Right forelimb (tissue), 1 donor: ENCODE data around the gene VAX1.

ENCODE experiments used
- DNase-seq: peaks from one replicate; pipeline ENCODE4 v3.0.0-alpha.2; 2018

VAX1 gene

GRCh38 chr10:117163954-117164548, 26.0 kb upstream of the VAX1 start:
- no peak for DNase-seq

GRCh38 chr10:117163061-117163953, 25.2 kb upstream of the VAX1 start:
- no peak for DNase-seq

GRCh38 chr10:117162093-117163060, 24.3 kb upstream of the VAX1 start:
- DNase-seq = no peak

- DNase-seq = no peak
Observed at GRCh38 chr10:117161386-117162033, 23.4 kb upstream of the VAX1 start.

DNA sequence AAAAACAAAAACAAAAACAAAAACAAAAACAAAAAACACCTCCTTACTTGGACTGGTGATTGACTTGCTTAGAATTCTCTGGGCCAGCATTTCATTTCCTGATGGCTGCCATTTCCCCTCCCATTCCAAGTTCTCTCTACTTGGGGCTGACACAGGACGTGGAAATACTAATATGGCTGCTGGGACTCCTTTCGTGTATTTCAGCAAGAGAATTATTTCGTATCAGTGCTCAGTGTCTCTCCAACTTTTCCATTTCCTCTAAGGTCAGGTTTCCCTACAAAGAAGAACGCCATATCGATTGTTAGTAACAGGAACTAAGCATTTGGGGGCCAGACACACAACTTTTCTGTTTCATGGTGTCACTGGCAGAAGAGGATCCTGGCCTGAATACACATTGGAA, 22.5 kb upstream of the VAX1 start:
- no peak for DNase-seq

GRCh38 chr10:117159390-117159789, 21.3 kb upstream of the VAX1 start:
- DNase-seq = no peak

GRCh38 chr10:117158297-117158696, 20.2 kb upstream of the VAX1 start:
- DNase-seq = no peak

DNA sequence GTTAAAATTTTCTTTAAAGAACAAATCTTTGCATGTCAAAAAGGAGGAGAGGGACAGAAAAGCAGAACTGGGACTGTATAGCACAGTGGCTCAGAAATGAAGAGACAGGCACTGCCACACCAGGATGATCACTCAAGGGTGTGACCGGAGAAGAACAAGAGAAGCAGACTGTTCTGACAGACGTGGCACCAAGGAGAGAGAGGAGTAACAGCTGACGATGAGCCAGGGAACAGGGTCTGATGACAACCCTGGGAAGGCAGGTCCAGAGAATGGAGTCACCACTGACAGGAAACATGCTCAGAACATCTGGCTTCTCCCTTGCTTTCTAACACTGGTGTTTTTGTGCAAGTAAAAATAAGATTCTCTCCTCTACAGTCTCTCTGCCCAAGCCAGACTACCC, 14.6 kb upstream of the VAX1 start:
- DNase-seq = no peak

DNA sequence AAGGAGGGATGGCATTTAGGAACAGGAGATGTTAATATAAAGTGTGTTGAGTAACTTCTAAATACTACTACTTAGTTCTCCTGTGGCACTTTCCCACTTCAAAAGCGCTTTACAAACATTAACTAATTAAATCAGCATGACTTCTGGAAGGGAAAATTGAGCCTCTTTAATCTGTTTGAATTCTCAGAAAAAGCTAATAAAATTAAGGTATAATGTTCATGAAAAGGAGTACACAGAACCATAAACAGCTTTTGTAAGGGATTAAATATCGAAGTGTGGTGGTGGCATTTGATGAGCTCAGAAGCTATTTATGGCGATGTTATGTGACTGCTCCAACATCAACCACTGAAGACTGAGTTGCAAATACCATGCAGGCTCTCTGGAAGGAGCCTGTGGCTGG, 10.2 kb upstream of the VAX1 start:
- no peak for DNase-seq

GRCh38 chr10:117145019-117145418, 6.9 kb upstream of the VAX1 start:
- no peak for DNase-seq

- no peak for DNase-seq
Observed at GRCh38 chr10:117143103-117143823, 5.2 kb upstream of the VAX1 start.

DNA sequence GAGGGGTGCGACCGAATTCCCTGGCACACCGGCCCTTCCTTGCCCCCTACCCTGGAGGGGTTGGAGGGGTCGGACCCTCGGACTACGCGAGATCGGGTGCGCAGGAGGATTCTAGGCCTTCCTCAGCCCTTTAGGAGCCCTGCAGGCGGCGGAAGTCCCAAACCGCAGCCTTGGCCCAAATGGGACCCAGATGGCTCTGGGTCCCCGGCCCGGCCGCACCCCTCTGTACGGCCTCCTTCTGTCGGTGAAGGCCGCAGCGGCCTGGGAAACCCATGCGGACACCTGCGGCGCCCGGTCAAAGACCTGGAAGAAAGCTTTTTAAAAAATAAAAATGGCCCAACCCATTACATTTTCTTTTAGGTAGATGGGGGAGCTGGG, 2.4 kb upstream of the VAX1 start:
- no peak for DNase-seq

DNA sequence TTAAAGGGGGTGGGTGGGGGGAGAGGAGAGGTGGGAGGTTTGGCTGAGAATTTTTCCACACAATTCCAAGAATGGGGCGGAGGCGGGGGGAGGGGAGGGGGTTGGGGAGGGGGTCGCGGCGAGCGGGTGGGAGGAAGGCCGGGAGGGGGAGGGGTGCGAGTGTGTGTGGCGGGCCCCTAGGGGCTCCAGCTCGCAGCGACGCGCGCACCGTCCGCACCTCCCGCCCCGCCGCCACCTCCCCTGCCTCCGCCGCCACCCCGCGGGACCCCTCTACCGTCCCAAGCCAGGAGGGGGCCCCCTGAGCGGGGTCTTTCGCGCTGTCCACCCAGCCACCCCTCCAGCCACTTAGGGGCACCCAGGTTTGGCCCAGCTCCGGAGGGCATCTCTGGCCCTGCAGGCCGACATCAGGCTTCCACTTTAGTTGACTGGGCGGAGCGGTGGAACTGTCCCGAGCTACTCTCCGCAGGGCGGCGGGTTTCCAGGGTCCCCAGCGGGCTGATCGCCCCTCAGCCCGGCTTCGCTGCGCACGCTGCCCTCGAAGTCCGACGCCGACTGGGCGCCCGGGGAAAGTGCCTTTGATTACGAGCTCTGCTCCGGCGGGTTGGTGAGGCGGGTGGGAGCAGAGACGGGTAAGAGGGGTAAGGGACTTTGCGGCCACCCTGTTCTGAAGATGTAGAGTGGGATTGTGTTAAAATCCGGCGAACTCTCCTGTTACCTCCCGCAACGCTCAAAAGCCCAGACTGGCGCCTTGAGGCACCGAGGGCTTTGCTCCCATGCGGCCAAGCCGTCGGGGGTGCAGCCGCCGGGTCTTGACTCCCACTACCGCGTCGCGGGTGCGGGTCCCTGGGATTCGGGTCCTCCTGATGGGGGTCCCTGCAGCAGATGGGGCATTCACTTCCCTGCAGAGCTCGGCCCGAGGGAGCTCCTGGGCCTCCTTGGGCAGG, 1.8 kb upstream of the VAX1 start:
- DNase-seq = no peak

DNA sequence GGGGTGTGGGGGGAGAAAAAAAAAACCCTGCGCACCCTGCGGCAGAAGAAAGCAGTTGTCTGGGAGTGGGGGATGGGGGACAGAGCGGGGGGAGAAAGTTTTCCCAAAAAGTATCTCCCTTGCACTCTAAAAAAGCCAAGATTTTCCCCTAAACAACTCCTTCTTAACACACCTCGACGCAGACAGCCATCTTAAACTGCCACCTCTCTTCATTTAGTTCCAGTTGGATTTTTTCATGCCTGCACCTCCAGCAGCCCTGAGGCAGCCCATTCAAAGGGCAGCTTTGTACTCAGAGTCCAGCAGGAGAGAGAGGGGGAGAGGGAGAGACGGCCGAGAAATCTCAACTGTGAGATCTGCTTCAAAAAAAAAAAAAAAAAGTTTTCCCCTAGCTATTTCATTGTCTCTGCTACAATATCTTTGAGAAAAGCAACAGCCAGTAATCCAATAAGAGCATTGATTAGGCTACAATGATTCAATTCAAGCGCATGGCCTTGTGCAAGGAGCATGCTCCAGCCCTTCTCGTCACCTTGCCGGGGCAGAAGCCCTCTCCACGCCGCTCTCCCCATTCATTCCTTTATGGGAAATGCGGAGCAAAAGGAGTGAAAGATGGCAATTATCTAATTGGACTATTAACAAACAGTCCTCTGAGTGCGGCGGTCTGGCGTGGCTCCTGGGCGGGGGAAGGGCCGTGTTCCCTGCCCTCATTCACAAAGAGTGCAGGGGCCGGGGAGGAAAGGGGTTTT, 939 bp upstream of the VAX1 start:
- no peak for DNase-seq

DNA sequence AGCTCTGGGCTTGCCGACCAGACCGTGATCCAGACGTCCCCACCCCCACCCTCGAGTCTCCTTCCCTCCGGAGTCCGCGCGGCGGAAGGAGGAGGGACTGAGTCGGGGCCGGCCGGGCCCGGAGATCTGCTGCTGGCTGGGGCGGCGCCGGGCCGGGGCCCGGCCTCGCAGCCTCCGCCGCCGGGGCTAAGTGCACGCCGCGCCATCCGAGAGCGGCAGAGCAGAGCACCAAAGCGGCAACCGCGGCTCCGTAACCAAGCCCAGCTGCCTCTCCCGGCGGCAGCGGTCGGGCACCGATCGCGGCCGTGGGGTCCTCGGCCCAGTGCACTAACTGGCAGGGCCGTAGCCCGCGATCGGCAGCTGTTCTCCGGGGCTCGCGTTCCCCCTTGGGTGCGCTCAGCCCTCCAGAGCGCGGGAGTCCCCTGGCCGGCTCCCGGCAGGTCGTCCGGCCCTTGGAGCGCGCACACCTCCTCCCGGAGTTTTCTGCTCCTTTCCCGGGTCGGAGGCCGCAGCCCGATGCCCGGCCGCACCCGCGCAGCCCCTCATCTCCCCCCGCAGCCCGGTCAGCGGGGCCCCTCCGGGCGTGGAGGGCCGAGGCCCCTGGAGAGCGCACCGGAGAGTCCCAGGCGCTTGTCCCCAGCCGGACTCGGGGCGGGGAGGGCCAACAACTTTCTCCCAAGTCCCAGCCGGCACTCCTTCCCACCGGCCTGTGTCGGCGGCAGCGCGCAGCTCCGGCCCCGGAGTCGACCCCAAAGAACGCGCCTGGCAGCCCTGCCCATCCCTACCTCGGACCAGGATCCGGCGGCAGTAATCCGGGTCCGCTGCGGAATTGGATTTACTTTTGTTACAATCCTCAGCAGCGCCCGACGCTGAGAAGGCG, 799 bp downstream of the VAX1 start:
- DNase-seq = no peak

DNA sequence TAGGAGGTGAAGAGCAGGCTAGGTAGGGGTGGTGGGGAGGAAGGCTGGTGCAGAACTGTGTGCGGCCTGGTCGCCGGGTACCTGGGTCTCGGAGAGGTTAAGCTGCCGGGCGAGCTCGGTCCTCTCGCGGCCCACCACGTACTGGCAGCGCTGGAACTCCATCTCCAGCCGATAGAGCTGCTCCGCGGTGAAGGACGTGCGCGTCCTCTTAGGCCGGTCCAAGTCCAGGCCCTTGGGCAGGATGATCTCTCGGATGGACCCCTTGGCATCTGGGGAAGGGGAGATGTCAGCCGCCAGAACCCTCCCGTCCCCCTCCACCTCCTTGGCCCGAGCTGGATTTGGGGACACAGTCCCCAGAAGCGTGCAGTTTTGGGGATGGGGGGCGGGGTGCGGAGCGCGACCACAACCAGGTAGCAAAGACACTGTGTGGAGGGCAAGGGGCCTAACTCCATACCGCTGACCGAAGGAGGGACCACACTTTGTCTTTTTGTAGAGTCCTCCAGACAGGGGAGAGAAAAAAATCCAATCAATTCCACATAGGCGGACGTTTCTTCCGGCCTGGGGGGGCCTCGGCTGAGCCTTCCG, 1.6 kb downstream of the VAX1 start:
- no peak for DNase-seq

- DNase-seq = no peak
Observed at GRCh38 chr10:117135480-117136140, 2.5 kb downstream of the VAX1 start.

DNA sequence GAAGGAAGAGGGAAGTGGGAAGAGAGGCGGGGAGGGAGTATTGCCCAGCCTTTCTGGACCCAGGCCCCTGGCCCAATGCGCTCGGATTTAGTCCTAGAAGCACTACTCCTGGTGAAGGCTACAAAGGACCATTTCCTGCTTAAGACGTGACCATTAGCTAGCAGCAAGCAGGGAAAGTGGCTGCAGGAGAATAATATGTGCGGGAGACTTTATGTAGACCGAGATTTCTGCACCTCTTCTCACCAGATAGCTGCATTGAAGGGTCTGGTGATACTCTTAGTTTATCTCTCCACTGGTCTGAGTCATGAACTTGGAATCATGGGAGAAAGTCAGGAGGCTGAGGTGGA, 3.1 kb downstream of the VAX1 start:
- DNase-seq = no peak
